Trophoblast cell (in vitro differentiated cells and primary cell): ENCODE measurements around the gene SSH2.
"Not testable (repeated sequence)": the region's sequence is repeated elsewhere in the genome, so short reads cannot be mapped to it uniquely, and the experiment has no call there.

ENCODE experiments used
- DNase-seq, 2 donors: peaks; one replicate each; pipeline ENCODE4 v3.0.0-alpha.2; 2016
- H2AFZ ChIP-seq: 2 replicates; pipeline ENCODE4 v1.6.1; 2013; ENCODE audit warnings: low read length, moderate library complexity, mild to moderate bottlenecking; ENCODE audit not compliant: insufficient read depth, poor library complexity
- H2AK5ac ChIP-seq: 2 replicates; pipeline ENCODE4 v1.6.1; 2013; ENCODE audit warnings: mild to moderate bottlenecking, low read length
- H2BK120ac ChIP-seq: 2 replicates; pipeline ENCODE4 v1.6.1; 2013; ENCODE audit warnings: low read length, mild to moderate bottlenecking, moderate library complexity; ENCODE audit not compliant: insufficient read depth, poor library complexity
- H2BK12ac ChIP-seq: 2 replicates; pipeline ENCODE4 v1.6.1; 2013; ENCODE audit warnings: mild to moderate bottlenecking, low read length, moderate library complexity
- H2BK5ac ChIP-seq: 2 replicates; pipeline ENCODE4 v1.6.1; 2013; ENCODE audit warnings: low read length, low read depth, moderate library complexity, mild to moderate bottlenecking; ENCODE audit not compliant: poor library complexity
- H3K14ac ChIP-seq: 2 replicates; pipeline ENCODE4 v1.6.1; 2013; ENCODE audit warnings: mild to moderate bottlenecking, low read length
- H3K18ac ChIP-seq: 2 replicates; pipeline ENCODE4 v1.6.1; 2013; ENCODE audit warnings: mild to moderate bottlenecking, low read length
- H3K23ac ChIP-seq: 2 replicates; pipeline ENCODE4 v1.6.1; 2013; ENCODE audit warnings: low read length
- H3K27ac ChIP-seq: 2 replicates; pipeline ENCODE4 v1.5.1; 2013; ENCODE audit warnings: low read depth, mild to moderate bottlenecking, inconsistent platforms, low read length, moderate library complexity
- H3K27me3 ChIP-seq: 2 replicates; pipeline ENCODE4 v1.6.1; 2013; ENCODE audit warnings: inconsistent platforms, mild to moderate bottlenecking, low read length, moderate library complexity; ENCODE audit not compliant: insufficient read depth
- H3K36me3 ChIP-seq, 2 experiments: 1 replicate in 1 of 2; 2 replicates in 1 of 2; pipeline ENCODE4 v1.6.1; 2013; ENCODE audit warnings: low read length in 2 of 2, mild to moderate bottlenecking in 2 of 2, moderate library complexity in 1 of 2; ENCODE audit not compliant: insufficient read depth in 2 of 2, control insufficient read depth in 1 of 2
- H3K4ac ChIP-seq: 2 replicates; pipeline ENCODE4 v1.6.1; 2013; ENCODE audit warnings: low read depth, mild to moderate bottlenecking, low read length, moderate library complexity
- H3K4me1 ChIP-seq, 2 experiments: 1 replicate in 1 of 2; 2 replicates in 1 of 2; pipeline ENCODE4 v1.6.1; 2013; ENCODE audit warnings: low read length in 2 of 2, mild to moderate bottlenecking in 2 of 2, moderate library complexity in 1 of 2; ENCODE audit not compliant: insufficient read depth in 2 of 2, control insufficient read depth in 1 of 2
- H3K4me2 ChIP-seq: 2 replicates; pipeline ENCODE4 v1.6.1; 2013; ENCODE audit warnings: inconsistent platforms, mild to moderate bottlenecking, low read length, moderate library complexity
- H3K4me3 ChIP-seq: 2 replicates; pipeline ENCODE4 v1.5.1; 2013; ENCODE audit warnings: mild to moderate bottlenecking, low read depth, low read length, inconsistent platforms
- H3K79me1 ChIP-seq: one replicate; pipeline ENCODE4 v1.6.1; 2013; ENCODE audit warnings: low read length
- H3K79me2 ChIP-seq: 2 replicates; pipeline ENCODE4 v1.6.1; 2013; ENCODE audit warnings: low read length, mild to moderate bottlenecking; ENCODE audit not compliant: control insufficient read depth, insufficient read depth, poor library complexity
- H3K9ac ChIP-seq: 2 replicates; pipeline ENCODE4 v1.6.1; 2013; ENCODE audit warnings: mild to moderate bottlenecking, low read length
- H3K9me3 ChIP-seq: 2 replicates; pipeline ENCODE4 v1.6.1; 2013; ENCODE audit warnings: low read depth, mild to moderate bottlenecking, control low read depth, inconsistent platforms, low read length; ENCODE audit not compliant: insufficient read depth
- H4K12ac ChIP-seq: 2 replicates; pipeline ENCODE4 v1.6.1; 2013; ENCODE audit warnings: low read depth, mild to moderate bottlenecking, low read length, moderate library complexity
- H4K8ac ChIP-seq: 2 replicates; pipeline ENCODE4 v1.6.1; 2013; ENCODE audit warnings: low read depth, mild to moderate bottlenecking, low read length, moderate library complexity
- H4K91ac ChIP-seq: one replicate; pipeline ENCODE4 v1.6.1; 2013; ENCODE audit warnings: low read depth, mild to moderate bottlenecking, low read length, moderate library complexity
- WGBS: extraction: QIAGEN DNeasy Blood & Tissue Kit; methylation state at CpG from one replicate; pipeline ENCODE4 v1.1.7; 2013; ENCODE audit warnings: missing lambda C conversion rate; ENCODE audit not compliant: insufficient read length, insufficient coverage; ENCODE audit errors: extremely low coverage; 5-methylcytosine and 5-hydroxymethylcytosine counted together

Gene SSH2

GRCh38 chr17:29903471-29903870 is 26.6 kb downstream of the SSH2 start:
- H3K79me1 ChIP-seq: no peaks in the 10 kb centered on the region
- no peaks in the 10 kb centered on the region for H3K27me3 ChIP-seq
- H2AFZ ChIP-seq: no peak overlapping the region
- no peak overlapping the region for H3K4ac ChIP-seq
- H3K9me3 ChIP-seq: peaks cover 7% of the 10 kb centered on the region
- no peak overlapping the region for H3K4me2 ChIP-seq
- H4K8ac ChIP-seq: no peak overlapping the region
- H4K91ac ChIP-seq: no peak overlapping the region
- no peak overlapping the region for H2BK120ac ChIP-seq
- WGBS: no CpG with 5 or more reads among the region's 2 CpGs
- no peak overlapping the region for H3K14ac ChIP-seq
- H3K4me1 ChIP-seq: no peaks in the 10 kb centered on the region
- H3K9ac ChIP-seq: no peak overlapping the region
- H2BK12ac ChIP-seq: no peak overlapping the region
- H3K27ac ChIP-seq: no peak overlapping the region
- H4K12ac ChIP-seq: no peak overlapping the region
- no peaks in the 10 kb centered on the region for H3K79me2 ChIP-seq
- no peak overlapping the region for H3K18ac ChIP-seq
- no peak for DNase-seq
- no peak overlapping the region for H3K23ac ChIP-seq
- H2BK5ac ChIP-seq: no peak overlapping the region
- H2AK5ac ChIP-seq: no peak overlapping the region
- H3K4me3 ChIP-seq: no peak overlapping the region
- peaks cover 0 to 3% of the 10 kb centered on the region in 2 experiments for H3K36me3 ChIP-seq

GRCh38 chr17:29897136-29897535 is 32.9 kb downstream of the SSH2 start:
- not testable (repeated sequence) for H3K9ac ChIP-seq, H2BK12ac ChIP-seq, H4K8ac ChIP-seq, H2AFZ ChIP-seq, H2BK5ac ChIP-seq, H3K36me3 ChIP-seq, H3K27me3 ChIP-seq, H3K9me3 ChIP-seq, H3K23ac ChIP-seq, H3K79me1 ChIP-seq, H3K4ac ChIP-seq, H3K18ac ChIP-seq, H3K4me3 ChIP-seq, H3K27ac ChIP-seq, H3K4me1 ChIP-seq, DNase-seq, H3K79me2 ChIP-seq, H4K12ac ChIP-seq, H2AK5ac ChIP-seq, H3K14ac ChIP-seq, H4K91ac ChIP-seq, H3K4me2 ChIP-seq, H2BK120ac ChIP-seq
- no CpG with 5 or more reads among the region's 4 CpGs for WGBS

- Histone ChIP-seq H3K14ac (no peak overlapping the region), H2BK5ac (no peak overlapping the region), H3K4me3 (no peak overlapping the region), H3K36me3 (no peaks in the 10 kb centered on the region), H3K4me2 (no peak overlapping the region), H3K4me1 (no peaks in the 10 kb centered on the region), H4K12ac (no peak overlapping the region), H2BK12ac (no peak overlapping the region), H3K27ac (no peak overlapping the region), H3K9ac (no peak overlapping the region), H4K91ac (no peak overlapping the region), H3K27me3 (no peaks in the 10 kb centered on the region), H3K23ac (no peak overlapping the region), H2AK5ac (no peak overlapping the region), H2BK120ac (no peak overlapping the region), H3K4ac (no peak overlapping the region), H2AFZ (no peak overlapping the region), H3K18ac (no peak overlapping the region), H3K9me3 (no peaks in the 10 kb centered on the region), H4K8ac (no peak overlapping the region), H3K79me1 (no peaks in the 10 kb centered on the region), H3K79me2 (no peaks in the 10 kb centered on the region)
- DNase-seq: no peak
Measured at GRCh38 chr17:29892201-29892600, 37.8 kb downstream of the SSH2 start.

- WGBS: no CpG with 5 or more reads among the region's 1 CpG
- no peaks in the 10 kb centered on the region for H3K9me3 ChIP-seq
- H3K4ac ChIP-seq: no peak overlapping the region
- no peak overlapping the region for H3K18ac ChIP-seq
- H4K91ac ChIP-seq: no peak overlapping the region
- H4K12ac ChIP-seq: no peak overlapping the region
- no peak overlapping the region for H3K9ac ChIP-seq
- H2AFZ ChIP-seq: no peak overlapping the region
- no peak overlapping the region for H3K14ac ChIP-seq
- no peak overlapping the region for H2BK120ac ChIP-seq
- no peak overlapping the region for H3K4me2 ChIP-seq
- no peaks in the 10 kb centered on the region for H3K36me3 ChIP-seq
- no peak overlapping the region for H2AK5ac ChIP-seq
- H3K4me1 ChIP-seq: no peaks in the 10 kb centered on the region
- H3K79me1 ChIP-seq: no peaks in the 10 kb centered on the region
- no peak overlapping the region for H2BK12ac ChIP-seq
- no peak for DNase-seq
- no peak overlapping the region for H3K23ac ChIP-seq
- no peak overlapping the region for H3K4me3 ChIP-seq
- no peak overlapping the region for H2BK5ac ChIP-seq
- no peaks in the 10 kb centered on the region for H3K79me2 ChIP-seq
- no peak overlapping the region for H3K27ac ChIP-seq
- no peaks in the 10 kb centered on the region for H3K27me3 ChIP-seq
- no peak overlapping the region for H4K8ac ChIP-seq
Measured at GRCh38 chr17:29891131-29891530, 38.9 kb downstream of the SSH2 start.
